Astrocyte of the spinal cord (primary cell): ENCODE measurements around the gene USP13.
A peak's percentile ranks its signal among the peaks of the same experiment; 100 is the strongest.

ENCODE experiments used
- DNase-seq: peaks from one replicate; pipeline ENCODE4 v3.0.0; 2011; ENCODE audit warnings: low read depth, low spot score
- H3K4me3 ChIP-seq: 2 replicates; pipeline ENCODE4 v1.5.1; 2011; ENCODE audit warnings: low read depth, mild to moderate bottlenecking, low read length, moderate library complexity
- in situ Hi-C: cut with HindIII; loops from 2 replicates; pipeline ENCODE4 v1.10.0; 2017; ENCODE audit warnings: low sequenced_read_pairs
- TF ChIP-seq, protein P1 (sequence below): IDR thresholded peaks from 2 replicates; pipeline ENCODE4 v1.5.1; 2012; ENCODE audit warnings: low read depth, mild to moderate bottlenecking, low read length, inconsistent platforms

USP13 gene

DNA sequence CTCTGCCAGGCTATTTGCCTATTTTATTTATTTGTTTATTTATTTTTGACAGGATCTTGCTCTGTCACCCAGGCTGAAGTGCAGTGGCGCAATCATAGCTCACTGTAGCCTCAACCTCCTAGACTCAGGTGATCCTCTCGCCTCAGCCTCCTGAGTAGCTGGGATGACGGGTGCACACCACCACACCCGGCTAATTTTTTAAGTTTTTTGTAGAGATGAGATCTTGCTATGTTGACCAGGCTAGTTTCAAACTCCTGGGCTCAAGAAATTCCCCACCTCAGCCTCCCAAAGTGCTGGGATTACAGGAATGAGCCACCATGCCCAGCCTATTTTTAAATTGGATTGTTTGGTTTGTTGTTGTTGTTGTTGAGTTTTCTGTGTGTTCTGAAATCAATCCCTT, 42.8 kb upstream of the USP13 start:
- H3K4me3 ChIP-seq, result no peak overlapping the region
- in situ Hi-C loops, result no loop called here
- TF ChIP-seq, protein P1, sequence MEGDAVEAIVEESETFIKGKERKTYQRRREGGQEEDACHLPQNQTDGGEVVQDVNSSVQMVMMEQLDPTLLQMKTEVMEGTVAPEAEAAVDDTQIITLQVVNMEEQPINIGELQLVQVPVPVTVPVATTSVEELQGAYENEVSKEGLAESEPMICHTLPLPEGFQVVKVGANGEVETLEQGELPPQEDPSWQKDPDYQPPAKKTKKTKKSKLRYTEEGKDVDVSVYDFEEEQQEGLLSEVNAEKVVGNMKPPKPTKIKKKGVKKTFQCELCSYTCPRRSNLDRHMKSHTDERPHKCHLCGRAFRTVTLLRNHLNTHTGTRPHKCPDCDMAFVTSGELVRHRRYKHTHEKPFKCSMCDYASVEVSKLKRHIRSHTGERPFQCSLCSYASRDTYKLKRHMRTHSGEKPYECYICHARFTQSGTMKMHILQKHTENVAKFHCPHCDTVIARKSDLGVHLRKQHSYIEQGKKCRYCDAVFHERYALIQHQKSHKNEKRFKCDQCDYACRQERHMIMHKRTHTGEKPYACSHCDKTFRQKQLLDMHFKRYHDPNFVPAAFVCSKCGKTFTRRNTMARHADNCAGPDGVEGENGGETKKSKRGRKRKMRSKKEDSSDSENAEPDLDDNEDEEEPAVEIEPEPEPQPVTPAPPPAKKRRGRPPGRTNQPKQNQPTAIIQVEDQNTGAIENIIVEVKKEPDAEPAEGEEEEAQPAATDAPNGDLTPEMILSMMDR, result no peak
- DNase-seq, result no peak

DNA sequence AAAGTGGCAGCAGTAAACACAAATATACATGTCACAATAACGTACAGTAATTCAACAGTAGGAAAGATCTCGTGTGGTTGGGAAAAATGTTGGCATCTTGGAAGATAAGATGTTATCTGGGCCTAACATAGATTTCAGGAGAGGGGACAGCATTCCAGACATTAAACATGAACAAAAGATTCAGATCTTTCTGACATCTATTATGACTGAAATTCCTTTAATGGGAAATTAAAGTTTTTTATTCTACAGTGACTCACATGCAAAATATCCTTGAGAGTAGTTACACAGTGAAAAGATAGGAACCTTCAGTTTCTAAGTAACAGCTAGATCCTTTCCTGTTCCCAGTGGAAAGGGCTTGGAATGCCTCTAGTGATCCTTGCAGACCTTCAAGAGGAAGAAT, 39.0 kb upstream of the USP13 start:
- peak; percentile 37 for DNase-seq
- in situ Hi-C loops, result no loop called here
- H3K4me3 ChIP-seq, result no peak overlapping the region
- TF ChIP-seq, protein P1, result no peak

DNA sequence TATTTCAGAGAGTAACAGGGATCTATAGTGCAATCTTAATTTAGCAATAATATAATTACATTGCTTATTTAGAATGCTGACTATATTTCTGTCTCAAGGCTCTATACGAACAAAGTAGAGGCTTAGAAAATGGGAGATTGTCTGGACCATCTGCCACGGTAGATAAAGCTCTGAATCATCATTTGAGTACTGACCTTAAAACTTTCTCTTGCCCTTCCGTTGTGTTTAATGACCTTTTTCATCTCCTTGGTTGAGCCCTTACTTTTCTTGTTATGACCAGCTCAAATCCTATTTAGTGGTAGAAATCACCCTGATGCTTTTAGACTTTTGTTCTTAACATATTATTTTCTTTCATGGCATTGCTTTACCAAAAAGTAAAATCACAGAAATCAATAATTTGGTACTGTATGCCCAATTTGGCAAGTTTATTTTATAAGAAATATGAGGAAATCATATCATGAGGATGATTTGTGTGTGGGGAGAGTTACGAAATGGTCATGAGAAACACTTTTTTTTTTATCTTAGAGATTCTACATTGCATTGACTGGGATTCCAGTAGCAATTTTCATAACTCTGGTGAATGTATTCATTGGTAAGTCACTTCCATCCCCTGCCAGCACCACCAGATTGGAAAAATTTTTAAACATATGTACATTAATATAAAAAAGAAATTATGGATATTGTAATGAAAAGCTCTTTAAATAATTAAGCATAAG, 37.2 kb upstream of the USP13 start:
- TF ChIP-seq, protein P1, result no peak
- no peak overlapping the region for H3K4me3 ChIP-seq
- DNase-seq, result no peak
- in situ Hi-C loops, result no loop called here

DNA sequence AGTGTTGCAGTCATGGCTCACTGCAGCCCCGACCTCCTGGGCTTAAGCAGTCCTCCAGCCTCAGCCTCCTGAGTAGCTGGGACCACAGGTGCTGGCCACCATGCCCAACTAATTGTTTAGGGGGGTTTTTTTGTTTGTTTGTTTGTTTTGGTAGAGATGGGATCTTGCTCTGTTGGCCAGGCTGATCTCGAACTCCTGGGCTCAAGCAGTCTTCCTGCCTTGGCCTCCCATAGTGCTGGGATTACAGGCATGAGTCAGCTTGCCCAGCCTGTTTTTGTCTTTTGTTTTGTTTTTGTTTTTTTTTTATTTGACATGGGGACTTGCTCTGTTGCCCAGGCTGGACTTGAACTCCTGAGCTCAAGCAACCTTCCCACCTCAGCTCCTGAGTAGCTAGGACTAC, 30.8 kb upstream of the USP13 start:
- DNase-seq, result no peak
- in situ Hi-C loops, result no loop called here
- no peak overlapping the region for H3K4me3 ChIP-seq
- TF ChIP-seq, protein P1, result no peak

DNA sequence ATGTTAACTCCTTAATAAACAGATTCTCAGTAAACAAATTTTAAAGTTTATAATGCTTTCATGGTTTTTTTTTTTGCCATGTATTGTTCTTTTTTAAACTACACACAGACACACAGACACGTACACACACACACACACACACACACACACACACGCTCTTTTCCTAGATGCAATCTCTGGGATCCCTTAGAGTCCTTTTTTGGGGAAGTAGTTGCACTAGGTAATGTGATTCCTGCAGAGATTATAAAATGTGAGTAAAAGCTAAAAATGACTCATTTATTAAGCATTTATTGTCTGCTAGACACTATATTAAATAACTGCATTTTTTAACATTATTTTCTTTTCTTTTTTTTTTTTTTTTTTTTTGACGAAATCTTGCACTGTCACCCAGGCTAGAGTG, 28.4 kb upstream of the USP13 start:
- DNase-seq, result no peak
- in situ Hi-C loops, result no loop called here
- no peak overlapping the region for H3K4me3 ChIP-seq
- TF ChIP-seq, protein P1, result no peak

DNA sequence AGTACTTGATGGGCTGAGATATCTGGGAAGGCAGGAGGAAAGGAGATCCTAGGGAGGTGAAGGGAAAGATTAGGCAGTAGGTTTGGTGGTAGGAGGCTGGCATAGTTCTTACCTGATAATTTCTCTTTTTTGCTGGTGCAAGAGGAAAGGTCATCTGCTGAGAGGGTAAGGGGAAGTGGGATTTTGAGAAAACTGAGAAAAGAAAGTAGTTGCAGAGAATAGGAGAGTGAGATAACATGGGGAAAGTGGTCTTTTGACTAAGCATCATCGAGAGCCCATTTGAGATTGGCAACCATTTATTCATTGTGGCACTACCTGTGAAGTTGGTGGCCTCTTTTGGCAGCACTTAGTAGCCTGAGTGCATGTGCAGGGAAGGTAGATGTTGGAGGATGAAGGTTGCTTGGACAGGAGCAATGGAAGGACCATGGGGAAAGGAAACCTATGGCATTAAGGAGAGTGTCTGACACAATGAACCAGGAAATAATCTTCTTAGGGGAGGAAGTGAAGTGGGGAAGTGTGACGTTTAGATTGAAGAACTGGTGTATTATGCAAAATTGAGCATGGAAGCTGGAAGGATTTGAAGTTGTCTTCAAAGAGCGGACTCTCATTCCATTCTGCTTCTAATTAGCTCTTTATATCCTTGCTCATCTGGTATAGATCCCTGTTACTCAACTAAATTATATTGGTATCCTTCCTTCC, 21.9 kb upstream of the USP13 start:
- no peak for DNase-seq
- no peak overlapping the region for H3K4me3 ChIP-seq
- in situ Hi-C loops, result no loop called here
- TF ChIP-seq, protein P1, result no peak
